HG03025 (cell line): ENCODE measurements around the gene ZNF275.
"Not testable (repeated sequence)": the region's sequence is repeated elsewhere in the genome, so short reads cannot be mapped to it uniquely, and the experiment has no call there.

ENCODE experiments used
- ATAC-seq: cut with Tn5 transposase; IDR thresholded peaks from one replicate; pipeline ENCODE4 v1.9.1; 2021; ENCODE audit warnings: mild to moderate bottlenecking, moderate library complexity; ENCODE audit not compliant: unreplicated experiment, low FRiP score

ZNF275 gene

GRCh38 chrX:153333821-153334653, at the start of gene ZNF275:
Gene ZNF275, plus strand, starts transcription at chrX:153334153. Its CDS starts 2,527 bp downstream, at chrX:153336680.
- ATAC-seq: peak; percentile 77

DNA sequence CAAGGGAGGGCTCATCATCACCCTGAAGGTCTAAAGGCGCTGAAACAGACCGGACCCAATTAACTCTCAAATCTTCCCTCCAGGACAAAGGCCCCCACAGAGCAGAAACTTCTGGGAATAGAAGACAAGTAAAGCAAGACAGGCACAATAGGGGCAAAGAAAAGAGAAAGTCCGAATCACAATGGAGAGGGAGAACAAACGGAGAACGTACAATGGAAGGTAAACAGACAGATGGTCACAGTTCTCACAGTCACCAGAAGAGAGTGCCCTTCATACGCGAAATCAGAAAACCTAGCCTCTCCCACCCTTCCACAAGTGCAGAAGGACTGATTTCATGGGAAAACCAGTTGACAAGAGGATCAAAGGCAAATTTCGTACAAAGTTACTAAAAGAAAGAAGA, 48.3 kb upstream of the ZNF275 start:
- not testable (repeated sequence) for ATAC-seq

DNA sequence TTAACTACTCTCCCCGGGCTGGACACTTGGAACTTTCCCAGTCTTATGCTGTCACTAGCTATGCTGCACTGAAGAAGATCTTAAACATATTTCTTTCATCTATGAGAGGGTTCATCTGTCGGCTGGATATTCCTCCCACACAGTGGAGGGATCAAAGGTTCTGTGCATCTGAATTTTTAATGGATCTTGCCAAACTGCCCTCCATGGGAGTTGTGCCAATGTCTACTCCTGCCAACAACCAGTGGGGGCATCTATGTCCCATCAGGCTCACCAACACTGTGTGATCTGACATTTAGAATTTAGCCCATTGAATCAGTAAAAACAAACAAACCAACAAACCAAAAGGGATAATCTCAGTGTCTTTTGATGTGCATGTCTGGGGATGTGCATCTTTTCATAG, 45.1 kb upstream of the ZNF275 start:
- ATAC-seq: not testable (repeated sequence)

GRCh38 chrX:153293485-153294071, 40.4 kb upstream of the ZNF275 start:
- not testable (repeated sequence) for ATAC-seq

GRCh38 chrX:153297376-153297775, 36.6 kb upstream of the ZNF275 start:
- no peak for ATAC-seq

- no peak for ATAC-seq
Measured at GRCh38 chrX:153299855-153300254, 34.1 kb upstream of the ZNF275 start.

DNA sequence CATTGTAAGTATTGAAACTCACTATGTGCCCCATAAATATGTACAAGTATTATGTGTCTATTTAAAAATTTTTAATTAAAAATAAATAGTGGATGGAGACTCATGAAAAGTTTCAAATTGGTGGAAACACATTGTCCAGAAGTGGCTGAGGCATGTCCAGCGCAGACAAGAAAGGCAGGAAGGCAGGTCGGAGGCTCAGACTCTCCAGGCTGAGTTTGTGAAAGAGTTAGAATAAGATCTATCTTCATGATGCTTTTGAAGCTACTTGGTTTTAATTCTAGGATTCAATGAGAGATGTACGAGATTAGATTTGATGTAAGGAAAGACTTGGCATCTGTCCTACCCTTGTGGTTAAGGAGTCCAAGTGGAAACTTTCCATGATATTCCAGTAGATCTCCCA, 32.2 kb upstream of the ZNF275 start:
- no peak for ATAC-seq

- ATAC-seq: no peak
Measured at GRCh38 chrX:153302796-153303195, 31.2 kb upstream of the ZNF275 start.

- ATAC-seq: no peak
Measured at GRCh38 chrX:153303276-153304262, 30.4 kb upstream of the ZNF275 start.

GRCh38 chrX:153304988-153305736, 28.8 kb upstream of the ZNF275 start:
- no peak for ATAC-seq

DNA sequence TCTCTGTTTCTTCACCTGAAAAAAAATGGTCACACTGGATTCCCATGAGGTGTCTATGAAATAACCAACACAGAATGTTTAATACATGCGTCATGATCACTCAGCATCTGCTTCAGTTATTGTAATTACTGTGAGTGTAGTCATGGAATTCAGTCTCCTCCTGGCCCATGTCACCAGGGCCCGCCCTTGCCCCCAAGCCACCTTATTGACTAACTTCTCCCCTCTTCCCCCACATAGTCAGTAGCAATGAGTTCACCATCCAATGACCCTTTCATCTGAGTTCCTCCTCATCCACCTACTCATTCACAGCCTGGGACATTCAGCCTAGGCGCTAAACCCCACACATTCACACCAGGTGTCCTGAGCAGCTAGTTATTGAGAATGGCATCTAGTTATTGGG, 28.0 kb upstream of the ZNF275 start:
- no peak for ATAC-seq

DNA sequence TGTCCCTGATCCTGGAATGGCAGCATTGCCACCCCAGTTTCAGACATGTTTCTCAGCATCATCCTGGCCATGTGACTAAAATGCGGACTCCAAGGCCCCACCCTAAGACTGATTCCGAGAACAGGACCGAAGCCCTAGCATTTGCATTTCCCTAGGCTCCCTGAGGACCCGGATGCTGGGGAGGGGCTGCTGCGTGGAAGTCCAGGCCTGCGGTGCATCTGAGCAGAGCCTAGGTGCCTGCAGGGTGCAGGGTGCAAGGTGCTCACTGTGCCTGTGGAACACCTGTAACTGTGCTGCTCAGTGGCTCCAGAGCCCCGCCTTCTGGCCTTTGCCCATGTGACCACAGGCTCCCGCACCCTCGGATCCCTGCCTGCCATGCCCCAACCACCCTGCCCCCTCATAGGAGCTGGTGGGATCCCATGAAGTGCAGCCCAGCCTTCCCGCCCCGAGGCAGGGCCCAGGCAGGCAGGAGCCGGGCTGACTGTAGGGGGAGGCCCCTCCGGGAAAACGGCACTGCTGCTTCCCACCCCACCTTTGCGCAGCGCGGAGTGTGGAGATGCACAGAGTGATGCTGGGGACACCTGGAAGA, 27.3 kb upstream of the ZNF275 start:
- ATAC-seq: no peak

DNA sequence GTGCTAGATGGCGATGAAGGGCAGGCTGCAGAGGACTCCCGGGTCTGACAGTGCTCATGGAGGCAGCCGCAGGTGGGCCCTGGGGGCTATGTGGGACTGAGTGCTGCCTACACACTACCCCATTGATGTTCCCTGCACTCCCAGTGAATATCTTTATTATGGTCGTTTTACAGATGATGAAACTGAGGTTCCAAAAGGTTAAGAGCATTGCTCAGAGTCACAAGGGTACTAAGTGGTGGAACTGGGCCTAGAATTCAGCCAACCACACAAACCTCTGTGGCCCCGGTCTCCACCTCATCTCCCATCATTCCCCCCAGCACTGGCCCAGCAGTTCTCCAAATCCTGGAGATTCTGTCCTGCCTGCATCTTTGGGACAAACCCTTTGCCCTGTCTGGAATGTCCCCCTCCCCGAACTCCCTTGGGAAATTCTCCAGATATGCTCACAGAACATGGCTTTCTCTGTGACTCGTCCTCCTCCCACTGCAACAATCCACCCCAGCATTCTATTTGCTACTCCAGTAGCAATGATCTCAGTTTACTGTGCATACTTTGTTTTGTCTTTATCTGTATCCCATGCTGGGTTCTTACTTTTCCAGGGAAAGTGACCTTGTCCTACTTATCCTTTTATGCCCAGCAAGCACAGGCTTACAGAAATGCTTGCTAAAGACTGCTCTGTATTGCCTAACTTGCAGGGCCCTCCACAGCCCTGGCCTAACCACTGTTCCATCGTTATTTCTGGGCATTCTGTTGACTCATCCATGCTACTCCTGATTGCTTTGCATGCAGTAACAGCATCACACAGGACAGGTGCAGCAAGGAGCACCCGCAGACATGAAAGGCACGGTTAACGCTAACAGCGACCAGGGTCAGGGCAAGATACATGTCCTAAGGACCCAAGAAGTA, 26.4 kb upstream of the ZNF275 start:
- no peak for ATAC-seq

- ATAC-seq: no peak
Measured at GRCh38 chrX:153310901-153311300, 23.1 kb upstream of the ZNF275 start.

GRCh38 chrX:153312041-153312440, 21.9 kb upstream of the ZNF275 start:
- no peak for ATAC-seq

GRCh38 chrX:153312842-153313241, 21.1 kb upstream of the ZNF275 start:
- ATAC-seq: no peak

GRCh38 chrX:153317306-153317705, 16.6 kb upstream of the ZNF275 start:
- no peak for ATAC-seq

DNA sequence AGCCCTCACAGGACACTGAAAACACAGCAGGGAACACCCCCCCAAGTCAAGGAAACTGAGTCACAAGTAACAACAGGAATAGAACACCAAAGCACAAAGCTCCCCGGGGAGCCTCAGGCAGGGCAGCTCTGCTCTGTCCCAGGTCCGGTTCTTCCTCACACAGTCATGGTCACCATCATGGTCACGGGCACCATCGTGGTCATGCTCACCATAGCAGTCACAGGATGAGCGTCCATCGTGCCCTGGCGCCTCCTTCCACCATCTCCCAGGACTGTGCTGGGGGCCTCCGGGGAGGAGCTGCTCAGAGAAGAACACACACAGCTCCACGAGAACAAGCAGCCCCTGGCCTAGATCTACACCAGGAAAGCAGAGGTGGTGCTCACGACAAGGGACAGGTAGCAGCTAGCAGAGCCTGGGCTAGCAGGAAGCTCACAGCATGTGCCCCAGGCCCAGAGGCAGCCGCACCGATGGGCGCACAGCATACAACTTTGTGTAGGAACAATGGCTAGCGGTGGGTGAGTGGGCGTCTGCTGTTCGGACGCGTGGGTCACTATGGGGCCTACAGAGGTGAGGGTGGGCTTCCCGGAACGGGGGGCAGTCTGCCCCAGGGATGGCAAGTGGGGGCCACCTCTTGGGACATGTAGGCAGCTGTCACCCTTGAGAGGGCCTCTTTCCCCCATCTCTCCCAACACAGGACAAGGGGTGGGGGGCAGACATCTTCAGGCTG, 15.8 kb upstream of the ZNF275 start:
- no peak for ATAC-seq
